ENCODE results near the gene LRRC4. TPM values are rescaled to one million over a fixed set of nuclear protein-coding genes. Genes with fewer than 3 reads are reported as not detected.

Gene LRRC4
- total and polyA plus RNA-seq, 2 donors from 2014 or later = 1.6 to 3.2 TPM

DNA sequence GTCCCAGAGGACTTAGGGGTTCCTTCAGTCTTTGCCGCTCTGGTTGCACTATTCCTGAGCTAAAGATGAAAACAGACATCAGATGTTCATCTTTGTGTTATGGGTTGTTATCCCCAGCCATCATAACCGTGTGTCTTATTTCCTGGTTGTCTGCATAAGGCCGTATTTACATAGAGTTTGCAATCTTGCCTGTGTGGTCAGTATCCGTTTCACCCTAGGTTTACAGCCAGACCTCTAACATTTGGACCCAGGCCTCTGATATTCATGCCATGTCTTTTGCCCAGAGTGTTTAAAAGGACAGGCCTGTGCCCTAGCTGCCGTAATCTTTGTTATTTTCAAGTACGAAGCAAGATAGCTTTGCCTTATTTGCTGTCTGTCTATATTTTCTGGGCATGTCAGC lies 26.6 kb downstream of the LRRC4 start:
- DNase-seq (no peak), FAIRE-seq (no peak)
- H3K9ac ChIP-seq (ENCODE audit: low read length in 3 of 3) = no peak overlapping the region
- intact Hi-C loops (cut with DNase I) = no loop called here
- no peaks in the 10 kb centered on the region for H3K9me3 ChIP-seq (ENCODE audit: control insufficient read depth in 2 of 3, insufficient read depth in 1 of 3, low read length in 3 of 3)
- H3K4me1 ChIP-seq (ENCODE audit: control insufficient read depth in 2 of 3, insufficient read depth in 2 of 3, low read depth in 1 of 3, low read length in 3 of 3) = peaks cover 0 to 49% (median 19%) of the 10 kb centered on the region in 3 donors
- no peak overlapping the region for H3K4me3 ChIP-seq (ENCODE audit: low read length in 3 of 3)
- no peaks in the 10 kb centered on the region for H3K27me3 ChIP-seq (ENCODE audit: control insufficient read depth, insufficient read depth, low read length)
- no peak overlapping the region for H3K27ac ChIP-seq (ENCODE audit: low read depth in 2 of 2, low read length in 2 of 2)
- TF ChIP-seq, protein P1, sequence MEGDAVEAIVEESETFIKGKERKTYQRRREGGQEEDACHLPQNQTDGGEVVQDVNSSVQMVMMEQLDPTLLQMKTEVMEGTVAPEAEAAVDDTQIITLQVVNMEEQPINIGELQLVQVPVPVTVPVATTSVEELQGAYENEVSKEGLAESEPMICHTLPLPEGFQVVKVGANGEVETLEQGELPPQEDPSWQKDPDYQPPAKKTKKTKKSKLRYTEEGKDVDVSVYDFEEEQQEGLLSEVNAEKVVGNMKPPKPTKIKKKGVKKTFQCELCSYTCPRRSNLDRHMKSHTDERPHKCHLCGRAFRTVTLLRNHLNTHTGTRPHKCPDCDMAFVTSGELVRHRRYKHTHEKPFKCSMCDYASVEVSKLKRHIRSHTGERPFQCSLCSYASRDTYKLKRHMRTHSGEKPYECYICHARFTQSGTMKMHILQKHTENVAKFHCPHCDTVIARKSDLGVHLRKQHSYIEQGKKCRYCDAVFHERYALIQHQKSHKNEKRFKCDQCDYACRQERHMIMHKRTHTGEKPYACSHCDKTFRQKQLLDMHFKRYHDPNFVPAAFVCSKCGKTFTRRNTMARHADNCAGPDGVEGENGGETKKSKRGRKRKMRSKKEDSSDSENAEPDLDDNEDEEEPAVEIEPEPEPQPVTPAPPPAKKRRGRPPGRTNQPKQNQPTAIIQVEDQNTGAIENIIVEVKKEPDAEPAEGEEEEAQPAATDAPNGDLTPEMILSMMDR (IDR thresholded peaks at IDR 0.05; ENCODE audit: borderline replicate concordance, extremely low read depth, insufficient read depth) = no peak
- no peaks in the 10 kb centered on the region for H3K36me3 ChIP-seq (ENCODE audit: control insufficient read depth in 2 of 3, insufficient read depth in 3 of 3, low read length in 3 of 3)

DNA sequence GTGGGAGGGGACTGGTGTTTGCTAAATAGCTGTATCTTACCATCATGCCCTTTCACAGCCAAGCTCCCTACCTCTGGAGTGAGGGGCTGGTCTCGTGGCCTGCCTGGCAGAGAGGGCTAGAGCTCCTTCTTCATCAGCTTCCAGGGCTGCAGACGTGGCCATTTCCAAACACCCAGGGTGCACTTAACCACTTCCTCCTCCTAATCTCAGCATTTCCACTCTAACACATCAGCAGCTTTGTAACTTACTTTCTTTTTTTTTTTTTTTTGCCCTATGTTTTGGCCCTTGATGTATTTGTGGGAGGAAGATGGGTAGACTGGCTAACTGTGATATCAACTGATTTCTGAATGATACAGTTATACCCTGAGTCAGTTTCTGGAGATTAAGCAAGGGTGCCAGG lies 27.4 kb downstream of the LRRC4 start:
- H3K9me3 ChIP-seq (ENCODE audit: control insufficient read depth in 2 of 3, insufficient read depth in 1 of 3, low read length in 3 of 3) = no peaks in the 10 kb centered on the region
- no peaks in the 10 kb centered on the region for H3K36me3 ChIP-seq (ENCODE audit: control insufficient read depth in 2 of 3, insufficient read depth in 3 of 3, low read length in 3 of 3)
- no peaks in the 10 kb centered on the region for H3K27me3 ChIP-seq (ENCODE audit: control insufficient read depth, insufficient read depth, low read length)
- H3K4me1 ChIP-seq (ENCODE audit: control insufficient read depth in 2 of 3, insufficient read depth in 2 of 3, low read depth in 1 of 3, low read length in 3 of 3) = peaks cover 0 to 52% (median 22%) of the 10 kb centered on the region in 3 donors
- no peak for FAIRE-seq
- no peak overlapping the region for H3K9ac ChIP-seq (ENCODE audit: low read length in 3 of 3)
- DNase-seq = no peak
- no peak overlapping the region for H3K27ac ChIP-seq (ENCODE audit: low read depth in 2 of 2, low read length in 2 of 2)
- TF ChIP-seq, protein P1 (IDR thresholded peaks at IDR 0.05; ENCODE audit: borderline replicate concordance, extremely low read depth, insufficient read depth) = no peak
- no peak overlapping the region for H3K4me3 ChIP-seq (ENCODE audit: low read length in 3 of 3)
- intact Hi-C loops (cut with DNase I) = no loop called here

DNA sequence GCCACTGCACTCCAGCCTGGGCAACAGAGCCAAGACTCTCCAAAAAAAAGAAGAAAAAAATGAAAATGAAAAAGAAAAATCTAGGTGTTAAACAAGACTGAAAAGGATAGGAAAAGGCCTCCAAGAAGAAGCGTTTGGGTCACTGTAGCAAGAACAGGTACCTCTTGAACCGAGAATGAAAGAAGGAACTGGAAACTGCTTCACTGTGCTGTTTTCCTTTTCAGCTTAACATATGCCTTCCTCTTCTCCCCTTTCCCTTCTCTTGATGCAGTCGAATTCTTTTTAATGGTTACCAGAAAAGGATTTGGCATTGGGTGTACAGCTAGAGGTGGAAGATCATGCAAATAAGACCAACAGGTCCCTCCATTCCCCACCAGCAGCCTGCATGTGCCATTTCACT lies 28.1 kb downstream of the LRRC4 start:
- Histone ChIP-seq H3K27me3 (ENCODE audit: control insufficient read depth, insufficient read depth, low read length) (no peaks in the 10 kb centered on the region), H3K9me3 (ENCODE audit: control insufficient read depth in 2 of 3, insufficient read depth in 1 of 3, low read length in 3 of 3) (no peaks in the 10 kb centered on the region), H3K27ac (ENCODE audit: low read depth in 2 of 2, low read length in 2 of 2) (no peak overlapping the region), H3K4me3 (ENCODE audit: low read length in 3 of 3) (no peak overlapping the region), H3K4me1 (ENCODE audit: control insufficient read depth in 2 of 3, insufficient read depth in 2 of 3, low read depth in 1 of 3, low read length in 3 of 3) (peaks cover 0 to 51% (median 22%) of the 10 kb centered on the region in 3 donors), H3K36me3 (ENCODE audit: control insufficient read depth in 2 of 3, insufficient read depth in 3 of 3, low read length in 3 of 3) (no peaks in the 10 kb centered on the region), H3K9ac (ENCODE audit: low read length in 3 of 3) (no peak overlapping the region)
- TF ChIP-seq, protein P1 (IDR thresholded peaks at IDR 0.05; ENCODE audit: borderline replicate concordance, extremely low read depth, insufficient read depth) = no peak
- intact Hi-C loops (cut with DNase I) = no loop called here
- no peak for FAIRE-seq
- DNase-seq = no peak

DNA sequence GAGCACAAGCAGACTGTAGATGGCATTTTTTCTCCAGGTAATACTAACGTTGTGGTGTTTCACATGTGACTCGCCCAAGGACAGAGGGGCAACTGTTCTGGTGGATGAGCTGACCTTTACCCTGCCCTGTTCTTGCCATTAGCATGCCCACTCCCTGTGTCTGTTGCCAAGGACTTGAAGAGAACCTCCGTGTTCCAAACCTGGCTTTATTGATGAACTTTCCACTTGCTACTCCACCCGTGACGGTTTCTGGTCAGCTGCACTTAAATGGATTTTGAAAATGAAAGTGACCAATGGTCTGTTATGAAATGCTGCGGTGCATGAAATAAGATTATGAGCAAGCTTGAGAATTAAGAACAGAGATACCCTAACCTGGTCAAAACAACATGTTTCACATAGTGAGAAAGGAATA lies 30.4 kb downstream of the LRRC4 start:
- peak overlapping the region; percentile 44 to 63 for H3K27ac ChIP-seq (ENCODE audit: low read depth in 2 of 2, low read length in 2 of 2)
- H3K4me3 ChIP-seq (ENCODE audit: low read length in 3 of 3) = peak overlapping the region in 2 of 3 donors; percentile 0 to 4
- intact Hi-C loops (cut with DNase I) = no loop called here
- FAIRE-seq (no peak), DNase-seq (peak in 1 of 5 donors; percentile 24)
- H3K36me3 ChIP-seq (ENCODE audit: control insufficient read depth in 2 of 3, insufficient read depth in 3 of 3, low read length in 3 of 3) = no peaks in the 10 kb centered on the region
- TF ChIP-seq, protein P1 (IDR thresholded peaks at IDR 0.05; ENCODE audit: borderline replicate concordance, extremely low read depth, insufficient read depth) = peak; percentile 5
- no peaks in the 10 kb centered on the region for H3K27me3 ChIP-seq (ENCODE audit: control insufficient read depth, insufficient read depth, low read length)
- peaks cover 0 to 35% (median 20%) of the 10 kb centered on the region in 3 donors for H3K4me1 ChIP-seq (ENCODE audit: control insufficient read depth in 2 of 3, insufficient read depth in 2 of 3, low read depth in 1 of 3, low read length in 3 of 3)
- H3K9me3 ChIP-seq (ENCODE audit: control insufficient read depth in 2 of 3, insufficient read depth in 1 of 3, low read length in 3 of 3) = no peaks in the 10 kb centered on the region
- H3K9ac ChIP-seq (ENCODE audit: low read length in 3 of 3) = no peak overlapping the region

Data from kidney (tissue), 14 donors.